ENCODE measurements around the gene MT1G.

The MT1G gene

GRCh38 chr16:56683424-56684172, 15.7 kb upstream of the MT1G start:
- no peak for TF ChIP-seq CTCF (IDR thresholded peaks at IDR 0.05)

GRCh38 chr16:56682703-56683397, 15.0 kb upstream of the MT1G start:
- TF ChIP-seq CTCF (IDR thresholded peaks at IDR 0.05), result no peak

GRCh38 chr16:56681939-56682702, 14.3 kb upstream of the MT1G start, which contains the start of gene MT1X:
MT1X (plus strand) TSS chr16:56682470; CDS start chr16:56682541, 71 bp downstream.
- TF ChIP-seq CTCF (IDR thresholded peaks at IDR 0.05), result no peak

GRCh38 chr16:56679818-56680217, 12.0 kb upstream of the MT1G start:
- no peak for TF ChIP-seq CTCF (IDR thresholded peaks at IDR 0.05)

GRCh38 chr16:56679078-56679730, 11.3 kb upstream of the MT1G start:
- TF ChIP-seq CTCF (IDR thresholded peaks at IDR 0.05), result no peak

GRCh38 chr16:56677474-56677873, 9.6 kb upstream of the MT1G start:
- no peak for TF ChIP-seq CTCF (IDR thresholded peaks at IDR 0.05)

- no peak for TF ChIP-seq CTCF (IDR thresholded peaks at IDR 0.05)
Measured at GRCh38 chr16:56675685-56676210, 7.9 kb upstream of the MT1G start.

All from LNCAP (cell line).